Tibial nerve (tissue), 4 donors: ENCODE measurements around the gene MAPK14. TPM values are rescaled to one million over a fixed set of nuclear protein-coding genes. Genes with fewer than 3 reads are reported as not detected.

ENCODE experiments used
- DNase-seq, 2 donors: peaks; one replicate each; pipeline ENCODE4 v3.0.0-alpha.2; 2019; ENCODE audit warnings: low spot score in 2 of 2
- H3K27ac ChIP-seq, 4 donors: fragments of 200-600 bp; sonication (generic) in 3 of 4; one replicate each; pipeline ENCODE4 v1.5.1; 2017 to 2019; ENCODE audit warnings: mild to moderate bottlenecking in 1 of 4
- H3K27me3 ChIP-seq, 2 donors: fragments of 200-600 bp; sonication (generic) in 1 of 2; one replicate each; pipeline versions ENCODE4 v1.5.1 to v1.6.0; 2017 to 2019
- H3K36me3 ChIP-seq, 3 donors: fragments of 200-600 bp; sonication (generic); one replicate each; pipeline ENCODE4 v1.5.1; 2018 to 2019
- H3K4me1 ChIP-seq, 4 donors: fragments of 200-600 bp; sonication (generic) in 3 of 4; one replicate each; pipeline ENCODE4 v1.5.1; 2017 to 2019
- H3K4me3 ChIP-seq, 4 donors: fragments of 200-600 bp; sonication (generic) in 3 of 4; one replicate each; pipeline ENCODE4 v1.5.1; 2017 to 2019; ENCODE audit warnings: mild to moderate bottlenecking in 1 of 4, moderate library complexity in 1 of 4
- H3K9me3 ChIP-seq, 4 donors: fragments of 200-600 bp; sonication (generic) in 3 of 4; one replicate each; pipeline ENCODE4 v1.5.1; 2017 to 2019
- EP300 ChIP-seq, 2 donors: sonication (generic); formaldehyde crosslinking; IDR thresholded peaks; one replicate each; pipeline ENCODE4 v1.6.1; 2017; ENCODE audit warnings: antibody characterized with exemption in 2 of 2, mild to moderate bottlenecking in 1 of 2
- POLR2A ChIP-seq, 2 donors: fragments of 450-650 bp; IDR thresholded peaks; one replicate each; pipeline ENCODE4 v1.6.1; 2017; ENCODE audit warnings: antibody characterized with exemption in 2 of 2, mild to moderate bottlenecking in 2 of 2, moderate library complexity in 2 of 2
- WGBS, 2 donors: methylation state at CpG; one replicate each; pipeline ENCODE4 v1.1.5; 2018; 5-methylcytosine and 5-hydroxymethylcytosine counted together
- total RNA-seq, 4 donors: library from RNA; depleted of rRNA; stranded (reverse); fragments of >200 nt; gene quantifications; one replicate each; pipeline ENCODE4 v1.1.0, GENCODE V29; 2016
- TF ChIP-seq, protein P1 (sequence below), 5 experiments: fragments of 200-600 bp in 3 of 5; fragments of 450-650 bp in 2 of 5; sonication (generic) in 3 of 5; IDR thresholded peaks; one replicate each; pipeline ENCODE4 v1.5.1; 2016 to 2019; ENCODE audit warnings: antibody characterized with exemption in 5 of 5, mild to moderate bottlenecking in 3 of 5, moderate library complexity in 2 of 5

The MAPK14 gene
- total RNA-seq, 4 donors from 2014 or later, result 73.5 to 88.1 (median 83.2) TPM

DNA sequence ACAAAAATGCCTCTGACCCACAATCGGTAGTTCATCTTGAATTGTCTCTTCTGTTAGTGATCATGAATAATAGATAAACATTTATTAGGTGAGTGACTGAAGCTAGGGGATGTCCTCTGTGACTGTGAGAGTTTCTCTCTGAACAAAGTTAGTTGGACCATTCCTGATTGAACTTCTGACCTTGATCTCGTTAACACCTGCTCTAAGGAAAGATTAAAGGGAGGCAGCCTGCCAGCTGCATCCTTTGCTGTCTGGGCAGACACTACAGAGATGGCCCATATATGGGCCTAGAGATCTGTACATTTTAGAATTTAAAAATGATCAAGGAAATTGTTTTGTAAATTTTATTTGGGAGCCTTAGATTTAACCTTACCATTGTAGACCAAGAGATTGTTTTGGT, 27.3 kb downstream of the MAPK14 start:
- Histone ChIP-seq H3K9me3 (no peaks in the 10 kb centered on the region), H3K36me3 (peaks cover 0 to 20% (median 4%) of the 10 kb centered on the region in 3 donors), H3K27ac (peak overlapping the region in 1 of 4 donors; percentile 49), H3K27me3 (no peaks in the 10 kb centered on the region), H3K4me1 (peaks cover 0 to 57% (median 13%) of the 10 kb centered on the region in 4 donors), H3K4me3 (no peak overlapping the region)
- no peak for DNase-seq
- no peak for TF ChIP-seq EP300 (IDR thresholded peaks at IDR 0.05)
- WGBS, 2 donors, result 48 to 64% methylated on average over 2 of the region's 2 CpGs

DNA sequence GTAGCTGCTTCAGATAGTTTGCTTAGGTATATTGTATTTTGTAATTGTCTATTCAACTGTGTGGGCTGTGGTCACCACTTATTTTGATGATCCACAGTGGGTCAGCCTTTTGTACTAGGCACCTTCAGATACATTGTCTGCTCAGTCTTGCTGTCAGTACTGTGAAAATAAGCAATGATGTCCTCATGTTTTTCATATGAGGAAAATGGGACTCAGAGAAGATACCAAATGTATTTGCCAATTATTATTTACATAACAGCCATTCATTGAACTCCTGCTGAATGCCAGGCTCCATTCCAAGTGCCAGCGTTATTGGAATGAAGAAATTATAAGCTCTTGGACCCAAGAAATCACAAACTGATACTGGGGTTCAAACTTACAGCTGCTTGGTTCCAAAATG, 28.6 kb downstream of the MAPK14 start:
- H3K27ac ChIP-seq, result no peak overlapping the region
- no peak for DNase-seq
- H3K9me3 ChIP-seq, result no peaks in the 10 kb centered on the region
- H3K27me3 ChIP-seq, result no peaks in the 10 kb centered on the region
- H3K4me3 ChIP-seq, result no peak overlapping the region
- peaks cover 0 to 28% (median 4%) of the 10 kb centered on the region in 3 donors for H3K36me3 ChIP-seq
- TF ChIP-seq POLR2A (IDR thresholded peaks at IDR 0.05) (no peak), EP300 (IDR thresholded peaks at IDR 0.05) (no peak)
- TF ChIP-seq, protein P1, sequence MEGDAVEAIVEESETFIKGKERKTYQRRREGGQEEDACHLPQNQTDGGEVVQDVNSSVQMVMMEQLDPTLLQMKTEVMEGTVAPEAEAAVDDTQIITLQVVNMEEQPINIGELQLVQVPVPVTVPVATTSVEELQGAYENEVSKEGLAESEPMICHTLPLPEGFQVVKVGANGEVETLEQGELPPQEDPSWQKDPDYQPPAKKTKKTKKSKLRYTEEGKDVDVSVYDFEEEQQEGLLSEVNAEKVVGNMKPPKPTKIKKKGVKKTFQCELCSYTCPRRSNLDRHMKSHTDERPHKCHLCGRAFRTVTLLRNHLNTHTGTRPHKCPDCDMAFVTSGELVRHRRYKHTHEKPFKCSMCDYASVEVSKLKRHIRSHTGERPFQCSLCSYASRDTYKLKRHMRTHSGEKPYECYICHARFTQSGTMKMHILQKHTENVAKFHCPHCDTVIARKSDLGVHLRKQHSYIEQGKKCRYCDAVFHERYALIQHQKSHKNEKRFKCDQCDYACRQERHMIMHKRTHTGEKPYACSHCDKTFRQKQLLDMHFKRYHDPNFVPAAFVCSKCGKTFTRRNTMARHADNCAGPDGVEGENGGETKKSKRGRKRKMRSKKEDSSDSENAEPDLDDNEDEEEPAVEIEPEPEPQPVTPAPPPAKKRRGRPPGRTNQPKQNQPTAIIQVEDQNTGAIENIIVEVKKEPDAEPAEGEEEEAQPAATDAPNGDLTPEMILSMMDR (IDR thresholded peaks at IDR 0.05), result no peak
- H3K4me1 ChIP-seq, result peaks cover 0 to 47% (median 9%) of the 10 kb centered on the region in 4 donors
- 41 to 42% methylated on average over 1 of the region's 1 CpG for WGBS, 2 donors

DNA sequence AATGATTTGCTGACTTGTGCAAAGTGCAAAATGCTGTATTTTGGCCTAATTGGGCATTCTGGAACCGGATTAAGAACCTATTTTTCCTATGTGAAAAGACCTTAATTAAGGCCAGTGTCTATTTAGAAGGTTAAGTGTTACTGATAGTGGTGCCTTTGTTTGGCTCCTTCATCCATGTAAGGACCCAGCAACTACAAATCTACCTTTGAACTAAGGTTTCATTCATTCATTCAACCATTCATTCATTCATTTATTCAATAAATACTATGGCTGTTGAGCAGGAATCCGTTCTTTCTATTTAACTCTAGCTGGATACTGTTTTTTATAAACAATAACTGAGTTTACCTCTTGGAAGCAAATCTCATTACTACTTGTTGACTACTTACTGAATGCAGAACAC, 33.6 kb downstream of the MAPK14 start:
- TF ChIP-seq POLR2A (IDR thresholded peaks at IDR 0.05), result no peak
- TF ChIP-seq, protein P1 (IDR thresholded peaks at IDR 0.05), result no peak
- H3K9me3 ChIP-seq, result no peaks in the 10 kb centered on the region
- H3K36me3 ChIP-seq, result peaks cover 0 to 21% (median 4%) of the 10 kb centered on the region in 3 donors
- peaks cover 0 to 31% (median 13%) of the 10 kb centered on the region in 4 donors for H3K4me1 ChIP-seq
- 37 to 45% methylated on average over 2 of the region's 2 CpGs for WGBS, 2 donors
- no peaks in the 10 kb centered on the region for H3K27me3 ChIP-seq
- H3K4me3 ChIP-seq, result no peak overlapping the region
- no peak for DNase-seq
- H3K27ac ChIP-seq, result no peak overlapping the region

DNA sequence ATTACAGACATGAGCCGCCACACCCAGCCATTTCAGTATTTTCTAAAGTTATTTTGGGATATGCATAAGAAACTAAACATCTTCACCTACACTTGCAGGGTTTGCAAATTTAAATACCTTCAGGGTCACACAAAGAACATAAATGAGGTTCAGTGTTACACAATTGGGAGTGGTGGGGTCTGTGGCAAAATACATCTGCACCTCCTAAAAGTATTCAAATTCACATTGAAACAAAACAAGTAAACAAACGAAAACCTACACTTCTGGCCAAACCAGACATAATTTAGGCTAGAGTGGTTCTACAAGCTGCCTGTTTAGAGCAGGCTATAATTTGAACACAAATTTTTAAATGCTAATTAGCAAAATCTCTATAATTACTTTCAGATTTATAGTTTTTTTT, 34.6 kb downstream of the MAPK14 start:
- TF ChIP-seq, protein P1 (IDR thresholded peaks at IDR 0.05), result no peak
- TF ChIP-seq POLR2A (IDR thresholded peaks at IDR 0.05), result no peak
- no peak for TF ChIP-seq EP300 (IDR thresholded peaks at IDR 0.05)
- peaks cover 0 to 37% (median 18%) of the 10 kb centered on the region in 4 donors for H3K4me1 ChIP-seq
- no peaks in the 10 kb centered on the region for H3K9me3 ChIP-seq
- WGBS, 2 donors, result 96% methylated on average over 2 of the region's 2 CpGs
- peaks cover 0 to 21% (median 4%) of the 10 kb centered on the region in 3 donors for H3K36me3 ChIP-seq
- no peak for DNase-seq
- no peak overlapping the region for H3K4me3 ChIP-seq
- H3K27me3 ChIP-seq, result no peaks in the 10 kb centered on the region
- H3K27ac ChIP-seq, result no peak overlapping the region

DNA sequence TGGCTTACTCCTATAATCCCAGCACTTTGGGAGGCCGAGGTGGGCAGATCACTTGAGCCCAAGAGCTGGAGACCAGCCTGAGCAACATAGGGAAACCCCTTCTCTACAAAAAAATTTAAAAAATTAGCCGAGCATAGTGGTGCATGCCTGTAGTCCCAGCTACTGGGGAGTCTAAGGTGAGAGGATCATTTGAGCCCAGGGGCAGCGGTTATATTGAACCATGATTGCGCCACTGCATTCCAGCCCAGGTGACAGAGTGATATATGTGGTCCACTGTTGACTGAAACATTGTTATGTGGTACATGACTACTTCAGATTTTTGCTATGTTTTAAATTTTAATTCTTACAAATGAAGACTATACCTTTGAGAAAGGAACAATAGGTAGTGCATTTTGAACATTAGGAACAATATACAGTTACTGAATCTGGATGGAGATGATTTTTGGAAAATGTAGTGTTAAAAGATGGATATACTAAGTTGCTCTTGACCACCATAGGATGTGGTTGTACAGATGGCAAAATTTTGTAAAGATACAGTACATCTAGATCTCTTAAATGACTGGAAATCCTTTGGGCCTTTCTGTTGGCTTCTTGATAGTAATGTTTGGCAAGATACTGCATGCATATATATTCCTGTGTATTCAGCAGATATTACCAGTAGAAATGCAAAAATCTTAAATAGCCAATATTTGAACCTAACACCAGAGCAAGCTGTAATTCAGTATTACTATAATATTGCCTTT, 35.9 kb downstream of the MAPK14 start:
- 95% methylated on average over 4 of the region's 4 CpGs for WGBS, 2 donors
- no peak for DNase-seq
- H3K27ac ChIP-seq, result no peak overlapping the region
- no peaks in the 10 kb centered on the region for H3K9me3 ChIP-seq
- no peak overlapping the region for H3K4me3 ChIP-seq
- no peaks in the 10 kb centered on the region for H3K27me3 ChIP-seq
- no peak for TF ChIP-seq POLR2A (IDR thresholded peaks at IDR 0.05)
- no peak for TF ChIP-seq EP300 (IDR thresholded peaks at IDR 0.05)
- TF ChIP-seq, protein P1 (IDR thresholded peaks at IDR 0.05), result no peak
- H3K36me3 ChIP-seq, result peaks cover 0 to 21% (median 4%) of the 10 kb centered on the region in 3 donors
- peaks cover 0 to 50% (median 18%) of the 10 kb centered on the region in 4 donors for H3K4me1 ChIP-seq
